ENCODE measurements around the gene FREM2. TPM values are rescaled to one million over a fixed set of nuclear protein-coding genes. Genes with fewer than 3 reads are reported as not detected.

The FREM2 gene
- total and polyA plus RNA-seq, 2 experiments from 2014 or later, result 2.3 to 17.8 TPM

GRCh38 chr13:38784036-38784880, 97.4 kb downstream of the FREM2 start:
- no peak overlapping the region for H3K27ac ChIP-seq
- TF ChIP-seq CTCF (IDR thresholded peaks at IDR 0.05; ENCODE audit: poor library complexity) (no peak), EZH2 (IDR thresholded peaks at IDR 0.05; ENCODE audit: borderline replicate concordance) (no peak), EZH2phosphoT487 (IDR thresholded peaks at IDR 0.05; ENCODE audit: low read depth, severe bottlenecking, unreplicated experiment) (no peak)
- no peaks in the 10 kb centered on the region for H3K36me3 ChIP-seq (replicated peaks; ENCODE audit: insufficient read depth, low read depth)
- no peaks in the 10 kb centered on the region for H3K27me3 ChIP-seq
- no peaks in the 10 kb centered on the region for H3K79me2 ChIP-seq
- H3K4me1 ChIP-seq (ENCODE audit: insufficient read depth), result no peaks in the 10 kb centered on the region
- no peaks in the 10 kb centered on the region for H3K9me2 ChIP-seq (replicated peaks; ENCODE audit: insufficient read depth)
- H3K4me3 ChIP-seq, result no peak overlapping the region
- no peak for DNase-seq (ENCODE audit: low spot score)
- H3K4me2 ChIP-seq, result peak overlapping the region; percentile 36
- H4K20me1 ChIP-seq (ENCODE audit: insufficient read depth, poor library complexity, severe bottlenecking), result no peaks in the 10 kb centered on the region
- WGBS (ENCODE audit: low lambda C conversion rate, missing lambda C conversion rate), result 87% methylated on average over 15 of the region's 15 CpGs
- no peaks in the 10 kb centered on the region for H3K9me3 ChIP-seq (ENCODE audit: low read depth)
- H2AFZ ChIP-seq, result peak overlapping the region; percentile 13

GRCh38 chr13:38785042-38785441, 98.2 kb downstream of the FREM2 start:
- Histone ChIP-seq H3K4me3 (no peak overlapping the region), H3K9me2 (replicated peaks; ENCODE audit: insufficient read depth) (no peaks in the 10 kb centered on the region), H3K9me3 (ENCODE audit: low read depth) (no peaks in the 10 kb centered on the region), H3K27ac (peak overlapping the region; percentile 21), H2AFZ (peak overlapping the region; percentile 13), H4K20me1 (ENCODE audit: insufficient read depth, poor library complexity, severe bottlenecking) (no peaks in the 10 kb centered on the region), H3K36me3 (replicated peaks; ENCODE audit: insufficient read depth, low read depth) (no peaks in the 10 kb centered on the region), H3K4me2 (peak overlapping the region; percentile 36), H3K79me2 (no peaks in the 10 kb centered on the region), H3K27me3 (no peaks in the 10 kb centered on the region), H3K4me1 (ENCODE audit: insufficient read depth) (no peaks in the 10 kb centered on the region)
- TF ChIP-seq EZH2 (IDR thresholded peaks at IDR 0.05; ENCODE audit: borderline replicate concordance), result no peak
- no peak for TF ChIP-seq CTCF (IDR thresholded peaks at IDR 0.05; ENCODE audit: poor library complexity)
- TF ChIP-seq EZH2phosphoT487 (IDR thresholded peaks at IDR 0.05; ENCODE audit: low read depth, severe bottlenecking, unreplicated experiment), result no peak
- WGBS (ENCODE audit: low lambda C conversion rate, missing lambda C conversion rate), result 83% methylated on average over 2 of the region's 2 CpGs
- no peak for DNase-seq (ENCODE audit: low spot score)

GRCh38 chr13:38785490-38785889, 98.6 kb downstream of the FREM2 start:
- Histone ChIP-seq H3K9me3 (ENCODE audit: low read depth) (no peaks in the 10 kb centered on the region), H3K36me3 (replicated peaks; ENCODE audit: insufficient read depth, low read depth) (no peaks in the 10 kb centered on the region), H3K4me3 (no peak overlapping the region), H3K27me3 (no peaks in the 10 kb centered on the region), H3K4me2 (peak overlapping the region; percentile 36), H2AFZ (peak overlapping the region; percentile 13), H3K9me2 (replicated peaks; ENCODE audit: insufficient read depth) (no peaks in the 10 kb centered on the region), H4K20me1 (ENCODE audit: insufficient read depth, poor library complexity, severe bottlenecking) (no peaks in the 10 kb centered on the region), H3K79me2 (no peaks in the 10 kb centered on the region), H3K4me1 (ENCODE audit: insufficient read depth) (no peaks in the 10 kb centered on the region), H3K27ac (peak overlapping the region; percentile 21)
- DNase-seq (ENCODE audit: low spot score), result no peak
- TF ChIP-seq EZH2 (IDR thresholded peaks at IDR 0.05; ENCODE audit: borderline replicate concordance) (no peak), EZH2phosphoT487 (IDR thresholded peaks at IDR 0.05; ENCODE audit: low read depth, severe bottlenecking, unreplicated experiment) (no peak), CTCF (IDR thresholded peaks at IDR 0.05; ENCODE audit: poor library complexity) (no peak)
- 79% methylated on average over 1 of the region's 1 CpG for WGBS (ENCODE audit: low lambda C conversion rate, missing lambda C conversion rate)

All from hepatocyte (in vitro differentiated cells).